ENCODE measurements around the gene CAMSAP1.
"Not testable (repeated sequence)": the region's sequence is repeated elsewhere in the genome, so short reads cannot be mapped to it uniquely, and the experiment has no call there.

The CAMSAP1 gene

GRCh38 chr9:135945969-135946368 is 38.6 kb upstream of the CAMSAP1 start:
- no peak for DNase-seq (ENCODE audit: low read depth)
- no peak overlapping the region for H3K4me3 ChIP-seq (ENCODE audit: control insufficient read depth, low read depth, low read length)
- no peak for TF ChIP-seq CTCF (IDR thresholded peaks at IDR 0.05; ENCODE audit: control insufficient read depth, insufficient read depth, low read depth, low read length, missing control alignments)

- no peak overlapping the region for H3K4me3 ChIP-seq (ENCODE audit: control insufficient read depth, low read depth, low read length)
- no peak for DNase-seq (ENCODE audit: low read depth)
- no peak for TF ChIP-seq CTCF (IDR thresholded peaks at IDR 0.05; ENCODE audit: control insufficient read depth, insufficient read depth, low read depth, low read length, missing control alignments)
Measured at GRCh38 chr9:135944444-135945252, 37.3 kb upstream of the CAMSAP1 start.

- not testable (repeated sequence) for H3K4me3 ChIP-seq (ENCODE audit: control insufficient read depth, low read depth, low read length); DNase-seq (ENCODE audit: low read depth)
Measured at GRCh38 chr9:135943604-135944003, 36.3 kb upstream of the CAMSAP1 start.

GRCh38 chr9:135941288-135941995 is 34.1 kb upstream of the CAMSAP1 start:
- H3K4me3 ChIP-seq (ENCODE audit: control insufficient read depth, low read depth, low read length), result no peak overlapping the region

GRCh38 chr9:135939351-135940265 is 32.3 kb upstream of the CAMSAP1 start:
- H3K4me3 ChIP-seq (ENCODE audit: control insufficient read depth, low read depth, low read length), result no peak overlapping the region
- no peak for DNase-seq (ENCODE audit: low read depth)

More at GRCh38 chr9:135941288-135941995, 34.1 kb upstream of the CAMSAP1 start:
- no peak for DNase-seq (ENCODE audit: low read depth)
- TF ChIP-seq CTCF (IDR thresholded peaks at IDR 0.05; ENCODE audit: control insufficient read depth, insufficient read depth, low read depth, low read length, missing control alignments), result no peak

More at GRCh38 chr9:135939351-135940265, 32.3 kb upstream of the CAMSAP1 start:
- no peak for TF ChIP-seq CTCF (IDR thresholded peaks at IDR 0.05; ENCODE audit: control insufficient read depth, insufficient read depth, low read depth, low read length, missing control alignments)
